Measurements from ENCODE around the gene RNF41.

The RNF41 gene

GRCh38 chr12:56219840-56220239 is 1.9 kb downstream of the RNF41 start:
- no peak for TF ChIP-seq CTCF (IDR thresholded peaks at IDR 0.05; ENCODE audit: insufficient read depth, low read length, missing control alignments)
- ChIA-PET POLR2A (interaction anchor here (0.8 to 3.1 kb wide), 3 partner anchors 9 to 22 kb away, joined by 4 to 49 read pairs (median 16); no protein-coding TSS in a partner anchor), CTCF (interaction anchor here (0.8 to 4.4 kb wide), 6 partner anchors 8 to 481 kb away, joined by 3 to 145 read pairs (median 49); partner anchors contain the start of genes SMARCC2 and ZC3H10)
- DNase-seq (ENCODE audit: low read depth, low spot score): no peak
- H3K4me3 ChIP-seq (ENCODE audit: low read depth, low read length): peak overlapping the region; percentile 42

GRCh38 chr12:56216461-56216860 is 5.3 kb downstream of the RNF41 start:
- CTCF ChIA-PET: interaction anchor here (0.6 to 1.8 kb wide), 7 partner anchors 9 to 82 kb away, joined by 3 to 13 read pairs (median 5); partner anchors contain the start of gene SMARCC2
- POLR2A ChIA-PET: interaction anchor here (0.5 to 1.0 kb wide), 2 partner anchors 13 to 28 kb away, joined by 3 read pairs; no protein-coding TSS in a partner anchor
- DNase-seq (ENCODE audit: low read depth, low spot score): no peak
- H3K4me3 ChIP-seq (ENCODE audit: low read depth, low read length): no peak overlapping the region
- no peak for TF ChIP-seq CTCF (IDR thresholded peaks at IDR 0.05; ENCODE audit: insufficient read depth, low read length, missing control alignments)

- no peak for DNase-seq (ENCODE audit: low read depth, low spot score)
- CTCF ChIA-PET: interaction anchor here (0.9 to 2.7 kb wide), 5 partner anchors 8 to 95 kb away, joined by 3 to 16 read pairs (median 5); partner anchors contain the start of gene SMARCC2
- H3K4me3 ChIP-seq (ENCODE audit: low read depth, low read length): no peak overlapping the region
- TF ChIP-seq CTCF (IDR thresholded peaks at IDR 0.05; ENCODE audit: insufficient read depth, low read length, missing control alignments): no peak
- POLR2A ChIA-PET: no interaction called here
Observed at GRCh38 chr12:56213878-56214277, 7.8 kb downstream of the RNF41 start.

- ChIA-PET POLR2A (no interaction called here), CTCF (interaction anchor here (0.8 to 3.2 kb wide), 5 partner anchors 10 to 252 kb away, joined by 3 to 18 read pairs (median 3); partner anchors contain the start of genes ANKRD52 and RNF41)
- H3K4me3 ChIP-seq (ENCODE audit: low read depth, low read length): no peak overlapping the region
- no peak for DNase-seq (ENCODE audit: low read depth, low spot score)
- TF ChIP-seq CTCF (IDR thresholded peaks at IDR 0.05; ENCODE audit: insufficient read depth, low read length, missing control alignments): no peak
Observed at GRCh38 chr12:56212361-56212760, 9.4 kb downstream of the RNF41 start.

GRCh38 chr12:56208006-56208405 is 13.7 kb downstream of the RNF41 start:
- ChIA-PET POLR2A (interaction anchor here (1.7 to 2.6 kb wide), 2 partner anchors 11 to 13 kb away, joined by 4 to 16 read pairs; partner anchors contain the start of gene RNF41), CTCF (interaction anchor here (1.0 to 6.6 kb wide), 9 partner anchors 8 to 256 kb away, joined by 3 to 74 read pairs (median 16); partner anchors contain the start of genes ANKRD52, RNF41 and SMARCC2)
- no peak for TF ChIP-seq CTCF (IDR thresholded peaks at IDR 0.05; ENCODE audit: insufficient read depth, low read length, missing control alignments)
- H3K4me3 ChIP-seq (ENCODE audit: low read depth, low read length): no peak overlapping the region
- no peak for DNase-seq (ENCODE audit: low read depth, low spot score)

GRCh38 chr12:56206452-56207166 is 15.1 kb downstream of the RNF41 start:
- CTCF ChIA-PET: interaction anchor here (0.6 to 6.6 kb wide), 13 partner anchors 8 to 258 kb away, joined by 3 to 74 read pairs (median 8); partner anchors contain the start of genes ANKRD52, RNF41 and SMARCC2
- DNase-seq (ENCODE audit: low read depth, low spot score): no peak
- H3K4me3 ChIP-seq (ENCODE audit: low read depth, low read length): no peak overlapping the region
- TF ChIP-seq CTCF (IDR thresholded peaks at IDR 0.05; ENCODE audit: insufficient read depth, low read length, missing control alignments): peak; percentile 71
- POLR2A ChIA-PET: interaction anchor here (0.7 to 1.7 kb wide), 5 partner anchors 10 to 50 kb away, joined by 3 to 9 read pairs (median 4); partner anchors contain the start of gene RNF41

Data from AG04449 (cell line).